Cardiac fibroblast (primary cell): ENCODE measurements around the gene NAA40.

Experiments
- DNase-seq, 2 donors: peaks; one replicate each; pipeline versions ENCODE4 v3.0.0 to v3.0.0-alpha.2; 2010; ENCODE audit warnings: low read depth in 2 of 2
- H3K4me3 ChIP-seq, 2 donors: replicated peaks in 1 of 2; 1 replicate in 1 of 2; 2 replicates in 1 of 2; pipeline ENCODE4 v1.5.1; 2011; ENCODE audit warnings: low read depth in 2 of 2, low read length in 2 of 2, mild to moderate bottlenecking in 2 of 2, moderate library complexity in 1 of 2
- CTCF ChIP-seq: IDR thresholded peaks from one replicate; pipeline ENCODE4 v1.5.1; 2011; ENCODE audit warnings: low read depth, mild to moderate bottlenecking, low read length, inconsistent platforms

Gene NAA40

GRCh38 chr11:63907063-63907462, 31.7 kb upstream of the NAA40 start:
- DNase-seq, result no peak
- H3K4me3 ChIP-seq, result no peak overlapping the region
- no peak for TF ChIP-seq CTCF

- no peak for TF ChIP-seq CTCF
Observed at GRCh38 chr11:63907808-63908530, 30.8 kb upstream of the NAA40 start.

GRCh38 chr11:63908631-63909401, 30.0 kb upstream of the NAA40 start:
- TF ChIP-seq CTCF, result no peak
- no peak for DNase-seq
- H3K4me3 ChIP-seq, result no peak overlapping the region

More at GRCh38 chr11:63907808-63908530, 30.8 kb upstream of the NAA40 start:
- DNase-seq, result no peak
- H3K4me3 ChIP-seq, result no peak overlapping the region

- no peak for DNase-seq
- H3K4me3 ChIP-seq, result no peak overlapping the region
- TF ChIP-seq CTCF, result no peak
Observed at GRCh38 chr11:63909591-63910506, 29.0 kb upstream of the NAA40 start.

- no peak for TF ChIP-seq CTCF
- DNase-seq, result no peak
Observed at GRCh38 chr11:63910675-63911074, 28.1 kb upstream of the NAA40 start.

GRCh38 chr11:63911440-63911839, 27.4 kb upstream of the NAA40 start:
- TF ChIP-seq CTCF, result no peak
- no peak overlapping the region for H3K4me3 ChIP-seq
- no peak for DNase-seq

More at GRCh38 chr11:63910675-63911074, 28.1 kb upstream of the NAA40 start:
- no peak overlapping the region for H3K4me3 ChIP-seq
